ENCODE results near the gene SEMA5A.

SEMA5A gene

DNA sequence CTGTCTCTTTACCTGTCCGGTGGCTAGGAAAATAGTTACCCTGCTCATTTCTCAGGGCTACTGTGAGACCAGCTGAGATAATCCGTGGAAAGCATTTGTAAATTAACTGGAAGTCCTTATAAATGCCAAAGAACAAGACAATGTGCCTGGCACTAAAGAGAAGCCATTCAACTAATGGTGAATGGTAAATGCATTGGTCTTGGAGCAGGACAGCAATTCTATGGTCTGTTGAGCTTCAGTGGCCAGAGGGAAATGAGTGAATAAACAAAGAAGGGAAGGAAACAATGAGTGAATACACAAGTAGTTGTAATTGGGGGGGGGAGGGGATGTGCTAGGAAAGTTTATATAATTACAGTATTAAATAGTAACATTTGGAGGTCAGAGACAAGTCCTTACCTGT lies 353.6 kb downstream of the SEMA5A start:
- in situ Hi-C loops (cut with HindIII; ENCODE audit: low sequenced_read_pairs), result no loop called here
- TF ChIP-seq, protein P1, sequence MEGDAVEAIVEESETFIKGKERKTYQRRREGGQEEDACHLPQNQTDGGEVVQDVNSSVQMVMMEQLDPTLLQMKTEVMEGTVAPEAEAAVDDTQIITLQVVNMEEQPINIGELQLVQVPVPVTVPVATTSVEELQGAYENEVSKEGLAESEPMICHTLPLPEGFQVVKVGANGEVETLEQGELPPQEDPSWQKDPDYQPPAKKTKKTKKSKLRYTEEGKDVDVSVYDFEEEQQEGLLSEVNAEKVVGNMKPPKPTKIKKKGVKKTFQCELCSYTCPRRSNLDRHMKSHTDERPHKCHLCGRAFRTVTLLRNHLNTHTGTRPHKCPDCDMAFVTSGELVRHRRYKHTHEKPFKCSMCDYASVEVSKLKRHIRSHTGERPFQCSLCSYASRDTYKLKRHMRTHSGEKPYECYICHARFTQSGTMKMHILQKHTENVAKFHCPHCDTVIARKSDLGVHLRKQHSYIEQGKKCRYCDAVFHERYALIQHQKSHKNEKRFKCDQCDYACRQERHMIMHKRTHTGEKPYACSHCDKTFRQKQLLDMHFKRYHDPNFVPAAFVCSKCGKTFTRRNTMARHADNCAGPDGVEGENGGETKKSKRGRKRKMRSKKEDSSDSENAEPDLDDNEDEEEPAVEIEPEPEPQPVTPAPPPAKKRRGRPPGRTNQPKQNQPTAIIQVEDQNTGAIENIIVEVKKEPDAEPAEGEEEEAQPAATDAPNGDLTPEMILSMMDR (IDR thresholded peaks at IDR 0.05; ENCODE audit: low read depth, low read length), result no peak

DNA sequence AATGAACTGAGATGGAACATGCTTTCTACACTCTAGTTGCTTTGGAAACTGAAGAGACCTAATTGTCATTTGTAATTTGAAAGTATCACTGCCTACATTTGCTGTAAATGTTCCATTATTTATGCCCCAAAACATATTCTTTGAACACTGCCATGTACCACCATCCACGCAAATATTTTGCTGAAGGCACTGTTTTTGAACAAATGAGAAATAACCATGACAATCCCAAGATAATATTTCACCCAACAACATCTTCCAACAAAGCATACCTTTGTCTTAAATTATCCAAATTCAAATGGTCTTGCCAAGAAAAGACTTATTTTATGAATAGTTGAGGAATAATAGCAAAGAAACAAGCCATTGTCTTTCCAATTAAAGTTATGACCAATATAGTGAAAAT lies 356.2 kb downstream of the SEMA5A start:
- H3K4me3 ChIP-seq (ENCODE audit: low read depth, low read length), result no peak overlapping the region
- in situ Hi-C loops (cut with HindIII; ENCODE audit: low sequenced_read_pairs), result no loop called here
- TF ChIP-seq, protein P1 (IDR thresholded peaks at IDR 0.05; ENCODE audit: low read depth, low read length), result no peak
- DNase-seq (ENCODE audit: low read depth, low spot score), result no peak

More for the DNA sequence above, 353.6 kb downstream of the SEMA5A start:
- no peak for DNase-seq (ENCODE audit: low read depth, low spot score)
- no peak overlapping the region for H3K4me3 ChIP-seq (ENCODE audit: low read depth, low read length)

DNA sequence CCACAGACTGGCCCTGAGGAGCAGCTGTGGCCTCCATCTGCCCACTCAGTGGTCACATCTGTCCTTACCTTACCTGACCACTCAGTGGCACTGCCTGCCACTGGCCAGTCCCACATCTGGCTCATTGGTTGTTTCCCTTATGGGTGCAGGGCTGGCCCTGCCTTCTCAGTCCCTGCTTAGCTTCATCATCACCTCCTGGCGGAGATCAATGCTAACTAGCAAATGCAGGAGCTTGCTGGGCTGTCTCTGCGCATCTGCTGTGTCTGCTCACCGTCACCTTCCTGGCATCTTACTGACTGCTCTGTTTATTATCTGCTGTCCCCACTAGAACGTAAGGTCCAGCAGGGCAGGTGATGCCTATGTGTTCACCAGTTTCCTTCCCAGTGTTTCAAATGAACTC lies 356.9 kb downstream of the SEMA5A start:
- TF ChIP-seq, protein P1 (IDR thresholded peaks at IDR 0.05; ENCODE audit: low read depth, low read length), result no peak
- no peak for DNase-seq (ENCODE audit: low read depth, low spot score)
- in situ Hi-C loops (cut with HindIII; ENCODE audit: low sequenced_read_pairs), result no loop called here
- H3K4me3 ChIP-seq (ENCODE audit: low read depth, low read length), result no peak overlapping the region

DNA sequence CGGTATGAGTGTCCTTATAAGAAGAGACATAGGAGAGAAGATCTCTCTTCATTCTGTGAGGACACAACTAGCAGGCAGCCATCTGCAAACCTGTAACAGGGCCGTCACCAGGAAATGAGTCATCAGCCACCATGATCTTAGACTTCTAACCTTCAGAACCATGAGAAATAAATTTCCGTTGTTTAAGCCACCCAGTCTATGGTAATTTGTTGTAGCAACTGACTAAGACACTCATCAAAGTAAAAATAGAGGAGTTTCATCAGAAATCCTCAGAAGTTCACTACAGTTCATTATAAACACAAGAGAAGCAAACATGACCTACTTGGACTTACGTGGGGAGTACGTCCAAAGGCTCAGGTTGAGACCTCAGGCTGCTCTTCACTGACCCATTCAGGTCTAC lies 357.7 kb downstream of the SEMA5A start:
- H3K4me3 ChIP-seq (ENCODE audit: low read depth, low read length), result no peak overlapping the region
- in situ Hi-C loops (cut with HindIII; ENCODE audit: low sequenced_read_pairs), result no loop called here
- TF ChIP-seq, protein P1 (IDR thresholded peaks at IDR 0.05; ENCODE audit: low read depth, low read length), result no peak
- peak; percentile 92 for DNase-seq (ENCODE audit: low read depth, low spot score)

DNA sequence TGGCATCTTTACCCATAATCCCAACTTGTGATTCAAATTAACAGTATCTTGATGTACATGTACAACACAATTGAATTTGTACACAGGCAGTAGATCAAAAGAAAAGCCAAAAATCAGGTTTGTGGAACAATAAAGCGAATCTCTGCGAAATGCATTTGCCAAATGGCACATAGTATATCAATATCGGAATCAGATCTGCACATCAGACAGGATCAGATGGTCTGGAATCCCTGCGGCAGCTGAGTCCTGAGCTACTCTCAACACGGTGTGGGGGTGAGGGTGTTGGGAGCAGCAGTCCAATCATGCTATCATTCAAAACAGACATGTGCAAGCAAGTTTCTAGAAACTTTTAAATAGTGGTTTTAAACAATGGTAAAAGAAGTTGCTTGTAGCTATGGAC lies 358.3 kb downstream of the SEMA5A start:
- H3K4me3 ChIP-seq (ENCODE audit: low read depth, low read length), result no peak overlapping the region
- in situ Hi-C loops (cut with HindIII; ENCODE audit: low sequenced_read_pairs), result no loop called here
- TF ChIP-seq, protein P1 (IDR thresholded peaks at IDR 0.05; ENCODE audit: low read depth, low read length), result no peak
- DNase-seq (ENCODE audit: low read depth, low spot score), result no peak

DNA sequence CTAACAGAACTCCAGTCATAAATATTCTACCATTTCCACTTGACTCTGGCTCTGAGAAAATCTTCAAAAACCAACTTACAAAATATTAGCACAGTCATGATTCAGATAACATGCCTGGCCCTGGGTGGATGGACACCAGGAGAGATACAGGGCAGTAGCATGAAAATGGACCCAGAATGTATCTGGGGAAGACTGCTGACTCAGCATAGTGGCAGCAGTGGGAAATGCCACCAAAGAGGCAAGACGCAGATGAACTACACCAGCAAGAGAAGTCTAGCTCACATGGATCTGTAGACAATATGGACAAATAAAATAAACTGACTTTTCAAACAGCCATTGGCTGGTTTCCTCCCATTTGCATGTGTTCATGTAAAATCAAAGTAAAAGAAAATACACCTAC lies 359.8 kb downstream of the SEMA5A start:
- H3K4me3 ChIP-seq (ENCODE audit: low read depth, low read length), result no peak overlapping the region
- no peak for DNase-seq (ENCODE audit: low read depth, low spot score)
- in situ Hi-C loops (cut with HindIII; ENCODE audit: low sequenced_read_pairs), result no loop called here
- TF ChIP-seq, protein P1 (IDR thresholded peaks at IDR 0.05; ENCODE audit: low read depth, low read length), result no peak

DNA sequence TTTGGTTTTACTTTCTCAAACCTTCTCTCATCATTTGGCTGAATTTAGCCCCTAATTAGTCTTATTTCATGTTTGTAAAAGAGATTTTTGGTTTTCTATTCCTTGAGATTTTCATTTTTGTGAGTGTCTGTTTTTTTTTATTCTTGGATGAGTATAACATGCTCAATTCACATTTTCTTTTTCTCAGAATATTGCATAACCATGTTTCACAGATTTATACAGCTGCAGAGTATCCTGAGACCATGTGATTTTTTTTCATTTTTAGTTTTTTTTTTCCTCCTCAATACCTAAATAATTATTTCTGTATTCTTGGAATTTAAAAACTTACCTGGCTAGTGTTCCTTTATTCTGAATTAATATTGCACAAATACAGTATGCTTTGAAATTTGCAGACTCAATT lies 361.9 kb downstream of the SEMA5A start:
- TF ChIP-seq, protein P1 (IDR thresholded peaks at IDR 0.05; ENCODE audit: low read depth, low read length), result no peak
- in situ Hi-C loops (cut with HindIII; ENCODE audit: low sequenced_read_pairs), result no loop called here
- H3K4me3 ChIP-seq (ENCODE audit: low read depth, low read length), result no peak overlapping the region
- DNase-seq (ENCODE audit: low read depth, low spot score), result no peak
